PC-9 (cell line): ENCODE results near the gene HOXA1.

Source experiments
- EZH2 ChIP-seq: fragments of 200-600 bp; sonication (generic); IDR thresholded peaks from 2 replicates; pipeline ENCODE4 v1.8.0; 2017; ENCODE audit warnings: antibody characterized with exemption, low read depth
- TF ChIP-seq, protein P1 (sequence below): fragments of 200-600 bp; sonication (generic); conservative IDR thresholded peaks from 2 replicates; pipeline ENCODE4 v1.6.1; 2017; ENCODE audit warnings: mixed run types, antibody characterized with exemption, mild to moderate bottlenecking, moderate library complexity

DNA sequence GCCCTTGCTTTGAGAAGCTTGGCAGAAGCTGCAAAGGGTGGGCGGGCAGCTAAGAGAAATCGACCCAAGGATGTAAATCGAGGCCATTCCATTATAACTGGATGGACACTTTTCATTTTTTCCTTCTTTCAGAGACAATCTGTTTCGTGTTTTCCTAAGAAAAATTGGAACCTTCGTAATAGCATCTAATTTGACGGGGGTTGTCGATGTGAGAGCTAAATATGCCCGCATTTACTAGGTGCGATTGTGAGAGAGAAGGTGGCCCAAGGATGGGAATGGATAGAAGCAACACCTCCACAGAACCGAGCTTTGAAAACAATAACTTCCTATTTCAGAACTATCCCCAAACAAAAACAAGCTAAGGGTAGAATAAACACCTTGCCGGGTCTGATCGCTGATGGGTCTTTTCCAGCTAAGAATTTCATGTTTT lies 35.6 kb upstream of the HOXA1 start:
- TF ChIP-seq, protein P1, sequence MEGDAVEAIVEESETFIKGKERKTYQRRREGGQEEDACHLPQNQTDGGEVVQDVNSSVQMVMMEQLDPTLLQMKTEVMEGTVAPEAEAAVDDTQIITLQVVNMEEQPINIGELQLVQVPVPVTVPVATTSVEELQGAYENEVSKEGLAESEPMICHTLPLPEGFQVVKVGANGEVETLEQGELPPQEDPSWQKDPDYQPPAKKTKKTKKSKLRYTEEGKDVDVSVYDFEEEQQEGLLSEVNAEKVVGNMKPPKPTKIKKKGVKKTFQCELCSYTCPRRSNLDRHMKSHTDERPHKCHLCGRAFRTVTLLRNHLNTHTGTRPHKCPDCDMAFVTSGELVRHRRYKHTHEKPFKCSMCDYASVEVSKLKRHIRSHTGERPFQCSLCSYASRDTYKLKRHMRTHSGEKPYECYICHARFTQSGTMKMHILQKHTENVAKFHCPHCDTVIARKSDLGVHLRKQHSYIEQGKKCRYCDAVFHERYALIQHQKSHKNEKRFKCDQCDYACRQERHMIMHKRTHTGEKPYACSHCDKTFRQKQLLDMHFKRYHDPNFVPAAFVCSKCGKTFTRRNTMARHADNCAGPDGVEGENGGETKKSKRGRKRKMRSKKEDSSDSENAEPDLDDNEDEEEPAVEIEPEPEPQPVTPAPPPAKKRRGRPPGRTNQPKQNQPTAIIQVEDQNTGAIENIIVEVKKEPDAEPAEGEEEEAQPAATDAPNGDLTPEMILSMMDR: no peak
- TF ChIP-seq EZH2: no peak
